Glutamatergic neuron (in vitro differentiated cells): ENCODE results near the gene MRC1. TPM values are rescaled to one million over a fixed set of nuclear protein-coding genes. Genes with fewer than 3 reads are reported as not detected.

ENCODE experiments used
- DNase-seq: peaks from one replicate; pipeline ENCODE4 v3.0.0; 2022
- H3K27ac Mint-ChIP-seq: one replicate; pipeline ENCODE4 v1.8.0; 2020; ENCODE audit warnings: mild to moderate bottlenecking, mixed read lengths, inconsistent platforms; ENCODE audit not compliant: unreplicated experiment
- H3K27me3 Mint-ChIP-seq: one replicate; pipeline ENCODE4 v1.8.0; 2020; ENCODE audit warnings: mild to moderate bottlenecking, moderate library complexity, mixed read lengths, inconsistent platforms; ENCODE audit not compliant: unreplicated experiment
- H3K36me3 Mint-ChIP-seq: one replicate; pipeline ENCODE4 v1.8.0; 2020; ENCODE audit warnings: mild to moderate bottlenecking, mixed read lengths, inconsistent platforms; ENCODE audit not compliant: unreplicated experiment
- H3K4me1 Mint-ChIP-seq: one replicate; pipeline ENCODE4 v1.8.0; 2020; ENCODE audit warnings: mild to moderate bottlenecking, low read depth, mixed read lengths, inconsistent platforms; ENCODE audit not compliant: unreplicated experiment
- H3K4me3 Mint-ChIP-seq: one replicate; pipeline ENCODE4 v1.8.0; 2020; ENCODE audit warnings: mild to moderate bottlenecking, mixed read lengths, inconsistent platforms; ENCODE audit not compliant: unreplicated experiment
- H3K9me3 Mint-ChIP-seq: one replicate; pipeline ENCODE4 v1.8.0; 2020; ENCODE audit warnings: mild to moderate bottlenecking, moderate library complexity, mixed read lengths, inconsistent platforms; ENCODE audit not compliant: unreplicated experiment
- CTCF ChIP-seq: fragments of 200-600 bp; sonication (generic); IDR thresholded peaks from one replicate; pipeline ENCODE4 v1.5.0; 2021; ENCODE audit not compliant: partially characterized antibody, unreplicated experiment
- total RNA-seq: library from RNA; stranded (reverse); fragmentation: NEBNext Ultra II Directional; extraction: Animal tissue kit (Norgen Biotek cat#: 25700); gene quantifications from one replicate; pipeline ENCODE4 v1.2.1, GENCODE V29; 2021; ENCODE audit not compliant: unreplicated experiment

MRC1 gene
- total RNA-seq, 1 donor from 2014 or later: 7.9 TPM

- H3K4me3 Mint-ChIP-seq: no peak overlapping the region
- H3K9me3 Mint-ChIP-seq: peaks cover 1% of the 10 kb centered on the region
- no peak for DNase-seq
- peaks cover 2% of the 10 kb centered on the region for H3K27me3 Mint-ChIP-seq
- H3K27ac Mint-ChIP-seq: no peak overlapping the region
- TF ChIP-seq CTCF: no peak
- H3K4me1 Mint-ChIP-seq: no peaks in the 10 kb centered on the region
- no peaks in the 10 kb centered on the region for H3K36me3 Mint-ChIP-seq
These were observed 50.5 kb downstream of the MRC1 start for GRCh38 chr10:17859492-17860156.

- peaks cover 2% of the 10 kb centered on the region for H3K27me3 Mint-ChIP-seq
- TF ChIP-seq CTCF: no peak
- no peak overlapping the region for H3K4me3 Mint-ChIP-seq
- no peaks in the 10 kb centered on the region for H3K4me1 Mint-ChIP-seq
- H3K27ac Mint-ChIP-seq: no peak overlapping the region
- DNase-seq: no peak
- H3K9me3 Mint-ChIP-seq: peaks cover 1% of the 10 kb centered on the region
- no peaks in the 10 kb centered on the region for H3K36me3 Mint-ChIP-seq
These were observed 52.6 kb downstream of the MRC1 start for GRCh38 chr10:17861760-17862159.

GRCh38 chr10:17865351-17865750, 56.2 kb downstream of the MRC1 start:
- Mint-ChIP-seq H3K4me1 (no peaks in the 10 kb centered on the region), H3K9me3 (no peaks in the 10 kb centered on the region), H3K4me3 (no peak overlapping the region), H3K36me3 (no peaks in the 10 kb centered on the region), H3K27me3 (no peaks in the 10 kb centered on the region), H3K27ac (no peak overlapping the region)
- DNase-seq: no peak
- TF ChIP-seq CTCF: no peak

- Mint-ChIP-seq H3K27me3 (no peaks in the 10 kb centered on the region), H3K36me3 (no peaks in the 10 kb centered on the region), H3K9me3 (no peaks in the 10 kb centered on the region), H3K4me1 (no peaks in the 10 kb centered on the region), H3K27ac (no peak overlapping the region), H3K4me3 (no peak overlapping the region)
- no peak for TF ChIP-seq CTCF
- no peak for DNase-seq
These were observed 57.2 kb downstream of the MRC1 start for GRCh38 chr10:17866346-17866745.

GRCh38 chr10:17867056-17867455, 57.9 kb downstream of the MRC1 start:
- H3K36me3 Mint-ChIP-seq: no peaks in the 10 kb centered on the region
- no peaks in the 10 kb centered on the region for H3K4me1 Mint-ChIP-seq
- no peak for DNase-seq
- H3K9me3 Mint-ChIP-seq: no peaks in the 10 kb centered on the region
- H3K27me3 Mint-ChIP-seq: no peaks in the 10 kb centered on the region
- no peak overlapping the region for H3K4me3 Mint-ChIP-seq
- no peak for TF ChIP-seq CTCF
- no peak overlapping the region for H3K27ac Mint-ChIP-seq
